RPMI7951 (cell line): Measurements from ENCODE around the gene ADGRA1. TPM values are rescaled to one million over a fixed set of nuclear protein-coding genes. Genes with fewer than 3 reads are reported as not detected.
"Not testable (repeated sequence)": the region's sequence is repeated elsewhere in the genome, so short reads cannot be mapped to it uniquely, and the experiment has no call there.

Source experiments
- DNase-seq: peaks from one replicate; pipeline ENCODE4 v3.0.0-alpha.2; 2012; ENCODE audit warnings: low read depth
- total RNA-seq: library from RNA; depleted of rRNA; stranded (reverse); fragments of >200 nt; shearing (Covaris generic); gene quantifications from 2 replicates; pipeline ENCODE4 v1.2.3, GENCODE V29; 2014

The ADGRA1 gene
- total RNA-seq, 1 experiment from 2014 or later, result not detected

DNA sequence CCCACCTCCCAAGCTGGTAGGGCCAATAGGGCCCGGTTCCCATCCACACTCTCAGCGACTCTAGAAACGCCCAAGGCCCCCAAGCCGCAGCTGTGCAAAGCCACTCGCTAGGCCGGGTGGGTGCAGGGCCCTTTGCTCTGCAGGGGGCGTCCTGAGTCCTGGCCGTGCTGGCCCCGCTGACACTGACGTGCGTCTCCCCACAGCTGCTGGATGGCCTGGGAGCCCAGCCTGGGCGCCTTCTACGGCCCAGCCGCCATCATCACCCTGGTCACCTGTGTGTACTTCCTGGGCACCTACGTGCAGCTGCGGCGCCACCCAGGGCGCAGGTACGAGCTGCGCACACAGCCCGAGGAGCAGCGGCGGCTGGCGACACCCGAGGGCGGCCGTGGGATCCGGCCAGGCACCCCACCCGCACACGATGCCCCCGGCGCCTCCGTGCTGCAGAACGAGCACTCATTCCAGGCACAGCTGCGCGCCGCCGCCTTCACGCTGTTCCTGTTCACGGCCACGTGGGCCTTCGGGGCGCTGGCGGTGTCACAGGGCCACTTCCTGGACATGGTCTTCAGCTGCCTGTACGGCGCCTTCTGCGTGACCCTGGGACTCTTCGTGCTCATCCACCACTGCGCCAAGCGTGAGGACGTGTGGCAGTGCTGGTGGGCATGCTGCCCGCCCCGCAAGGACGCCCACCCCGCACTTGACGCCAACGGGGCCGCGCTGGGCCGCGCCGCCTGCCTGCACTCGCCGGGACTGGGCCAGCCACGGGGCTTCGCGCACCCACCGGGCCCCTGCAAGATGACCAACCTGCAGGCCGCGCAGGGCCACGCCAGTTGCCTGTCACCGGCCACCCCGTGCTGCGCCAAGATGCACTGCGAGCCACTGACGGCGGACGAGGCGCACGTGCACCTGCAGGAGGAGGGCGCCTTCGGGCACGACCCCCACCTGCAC lies 40.7 kb downstream of the ADGRA1 start:
- DNase-seq, result no peak

DNA sequence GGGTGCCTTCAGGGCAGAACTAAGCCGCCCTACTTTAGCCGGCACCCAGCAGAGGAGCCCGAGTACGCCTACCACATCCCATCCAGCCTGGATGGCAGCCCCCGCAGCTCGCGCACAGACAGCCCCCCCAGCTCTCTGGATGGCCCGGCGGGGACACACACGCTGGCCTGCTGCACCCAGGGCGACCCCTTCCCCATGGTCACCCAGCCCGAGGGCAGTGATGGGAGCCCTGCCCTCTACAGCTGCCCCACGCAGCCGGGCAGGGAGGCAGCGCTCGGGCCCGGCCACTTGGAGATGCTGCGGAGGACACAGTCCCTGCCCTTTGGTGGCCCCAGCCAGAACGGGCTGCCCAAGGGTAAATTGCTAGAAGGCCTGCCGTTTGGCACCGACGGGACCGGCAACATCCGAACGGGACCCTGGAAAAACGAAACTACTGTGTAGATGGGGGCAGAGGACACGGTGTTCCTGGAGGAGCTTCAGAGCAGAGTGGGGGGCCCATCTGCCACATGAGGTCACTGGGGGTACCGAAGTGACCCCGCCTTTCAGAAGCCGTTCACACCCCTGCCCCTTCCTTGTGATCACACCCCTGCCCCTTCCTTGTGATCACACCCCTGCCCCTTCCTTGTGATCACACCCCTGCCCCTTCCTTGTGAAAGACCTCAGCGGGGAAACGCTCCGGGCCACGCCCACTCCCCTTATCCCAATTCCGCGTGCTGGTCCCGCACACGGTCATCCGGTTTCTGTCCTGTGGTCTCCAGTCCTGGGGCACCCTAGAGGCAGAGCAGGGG lies 41.5 kb downstream of the ADGRA1 start:
- DNase-seq, result no peak

DNA sequence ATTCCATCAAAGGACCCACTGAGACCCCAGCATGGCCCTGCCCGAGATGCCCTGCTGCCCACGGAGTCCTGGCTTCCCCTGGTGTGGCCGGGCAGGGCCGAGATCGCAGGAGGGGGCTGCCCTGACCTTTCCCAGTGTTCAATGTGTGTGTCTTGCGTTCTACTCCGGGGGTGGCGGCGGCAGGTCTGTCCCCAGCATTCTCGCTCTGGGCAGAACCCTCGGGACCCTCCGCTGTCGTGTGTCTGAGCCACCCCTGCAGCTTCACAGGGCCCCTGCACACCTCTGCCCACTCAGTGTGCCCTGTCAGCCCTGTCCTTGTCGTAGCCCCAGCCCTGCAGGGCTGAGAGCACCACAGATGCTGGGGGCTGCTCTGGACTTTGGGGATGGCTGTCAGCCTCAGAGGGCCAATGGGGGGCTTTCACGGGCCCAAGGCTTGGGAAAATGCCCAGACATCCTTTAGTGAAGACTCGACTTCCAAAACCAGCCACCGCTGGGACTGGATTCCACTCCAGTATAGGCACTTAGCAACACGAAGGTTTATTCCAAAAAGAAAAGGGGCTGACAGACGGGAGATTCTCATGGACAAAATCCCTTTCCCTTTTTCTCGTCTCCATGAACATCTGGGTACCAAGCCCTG lies 42.3 kb downstream of the ADGRA1 start:
- DNase-seq, result no peak

DNA sequence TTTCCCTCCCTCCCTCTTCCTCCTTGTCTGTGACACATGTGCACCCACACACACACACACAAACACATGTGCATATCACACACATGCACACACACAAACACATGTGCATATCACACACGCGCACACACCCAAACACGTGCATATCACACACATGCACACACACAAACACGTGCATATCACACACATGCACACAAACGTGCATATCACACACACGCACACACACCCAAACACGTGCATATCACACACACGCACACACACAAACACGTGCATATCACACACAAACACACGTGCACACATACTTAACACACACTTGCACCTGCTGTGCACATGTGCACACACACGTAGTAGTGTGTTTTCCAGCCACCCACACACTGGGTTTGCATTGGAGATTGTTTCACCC lies 42.9 kb downstream of the ADGRA1 start:
- DNase-seq, result no peak

DNA sequence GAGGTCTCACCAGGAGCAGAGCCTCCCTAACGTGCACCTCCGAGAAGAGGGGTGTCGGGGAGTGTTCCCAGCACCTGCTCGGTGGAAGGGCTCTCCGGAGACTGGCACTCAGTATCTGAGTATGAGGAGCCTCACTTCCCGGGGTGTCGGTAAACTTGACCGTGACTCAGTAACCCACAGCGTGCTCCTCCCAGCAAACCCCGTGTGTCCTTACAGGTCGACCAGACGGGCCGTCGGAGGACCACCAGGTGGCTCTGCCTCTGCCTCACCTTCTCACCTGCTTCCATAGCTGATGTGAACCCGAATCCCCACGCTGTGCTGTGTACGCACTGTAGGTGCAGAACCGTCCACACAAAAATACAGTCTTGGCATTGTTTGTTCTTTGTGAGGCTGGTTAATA lies 43.3 kb downstream of the ADGRA1 start:
- DNase-seq, result no peak

DNA sequence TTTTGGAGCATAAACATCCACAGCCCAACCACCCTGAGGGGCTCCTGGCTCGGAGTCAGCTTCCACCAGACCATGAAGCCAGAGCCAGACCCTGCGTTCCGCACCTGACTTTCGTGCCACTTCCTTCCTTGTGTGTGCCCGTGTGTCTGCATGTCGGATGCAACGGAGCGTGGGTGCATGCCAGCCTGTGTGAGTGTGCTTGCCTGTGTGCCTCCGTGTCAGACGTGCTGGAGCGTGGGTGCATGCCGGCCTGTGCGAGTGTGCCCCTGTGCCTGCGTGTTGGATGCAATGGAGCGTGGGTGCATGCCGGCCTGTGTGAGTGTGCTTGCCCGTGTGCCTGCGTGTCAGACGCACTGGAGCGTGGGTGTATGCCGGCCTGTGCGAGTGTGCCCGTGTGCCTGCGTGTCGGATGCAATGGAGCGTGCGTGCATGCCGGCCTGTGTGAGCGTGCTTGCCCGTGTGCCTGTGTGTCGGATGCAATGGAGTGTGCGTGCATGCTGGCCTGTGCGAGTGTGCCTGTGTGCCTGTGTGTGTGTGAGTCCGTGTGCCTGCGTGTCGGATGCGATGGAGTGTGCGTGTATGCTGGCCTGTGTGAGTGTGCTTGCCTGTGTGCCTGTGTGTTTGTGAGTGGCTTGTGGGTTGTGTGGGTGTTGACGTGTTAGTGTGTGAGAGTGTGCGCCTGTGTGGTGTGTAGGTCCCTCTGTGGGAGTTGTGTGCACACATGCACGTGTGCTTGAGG lies 44.2 kb downstream of the ADGRA1 start:
- DNase-seq, result no peak

DNA sequence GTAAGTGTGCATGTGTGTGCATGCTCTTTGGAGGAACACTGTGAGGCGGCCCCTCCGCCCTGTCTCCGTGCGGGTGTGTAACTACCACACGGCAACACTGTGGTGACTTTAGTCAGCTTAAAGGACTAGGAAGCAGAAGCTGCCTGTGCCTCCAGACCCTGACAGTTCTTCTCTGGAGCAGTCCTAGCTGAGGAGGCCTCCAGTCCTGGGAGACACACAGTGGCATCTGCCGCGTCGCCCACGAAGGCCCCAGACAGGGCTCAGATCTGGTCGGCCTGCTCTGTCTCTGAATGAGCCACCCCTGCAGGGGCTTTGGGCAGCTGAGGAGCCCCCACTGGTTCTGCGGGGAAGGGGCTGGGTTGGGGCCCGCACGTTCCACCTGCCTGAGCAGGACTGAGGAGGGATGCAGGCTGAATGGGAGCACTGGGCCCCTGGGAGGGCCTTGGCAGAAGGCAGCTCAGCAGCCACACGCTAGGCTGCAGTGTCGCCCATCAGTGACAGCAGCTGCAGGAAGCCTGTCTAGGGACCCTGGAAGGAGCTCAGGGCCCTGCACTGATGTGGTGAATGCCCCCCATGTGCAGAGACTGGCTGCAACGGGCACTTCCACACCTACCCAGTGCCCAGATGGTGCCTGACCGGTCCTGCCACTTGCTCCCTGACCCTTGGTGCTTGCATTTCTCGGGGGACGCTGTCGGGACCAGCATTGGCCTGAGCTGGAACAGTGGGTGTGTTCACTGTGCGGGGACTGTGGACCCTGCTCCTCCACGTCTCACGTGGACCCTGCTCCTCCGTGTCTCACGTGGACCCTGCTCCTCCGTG lies 45.0 kb downstream of the ADGRA1 start:
- no peak for DNase-seq

DNA sequence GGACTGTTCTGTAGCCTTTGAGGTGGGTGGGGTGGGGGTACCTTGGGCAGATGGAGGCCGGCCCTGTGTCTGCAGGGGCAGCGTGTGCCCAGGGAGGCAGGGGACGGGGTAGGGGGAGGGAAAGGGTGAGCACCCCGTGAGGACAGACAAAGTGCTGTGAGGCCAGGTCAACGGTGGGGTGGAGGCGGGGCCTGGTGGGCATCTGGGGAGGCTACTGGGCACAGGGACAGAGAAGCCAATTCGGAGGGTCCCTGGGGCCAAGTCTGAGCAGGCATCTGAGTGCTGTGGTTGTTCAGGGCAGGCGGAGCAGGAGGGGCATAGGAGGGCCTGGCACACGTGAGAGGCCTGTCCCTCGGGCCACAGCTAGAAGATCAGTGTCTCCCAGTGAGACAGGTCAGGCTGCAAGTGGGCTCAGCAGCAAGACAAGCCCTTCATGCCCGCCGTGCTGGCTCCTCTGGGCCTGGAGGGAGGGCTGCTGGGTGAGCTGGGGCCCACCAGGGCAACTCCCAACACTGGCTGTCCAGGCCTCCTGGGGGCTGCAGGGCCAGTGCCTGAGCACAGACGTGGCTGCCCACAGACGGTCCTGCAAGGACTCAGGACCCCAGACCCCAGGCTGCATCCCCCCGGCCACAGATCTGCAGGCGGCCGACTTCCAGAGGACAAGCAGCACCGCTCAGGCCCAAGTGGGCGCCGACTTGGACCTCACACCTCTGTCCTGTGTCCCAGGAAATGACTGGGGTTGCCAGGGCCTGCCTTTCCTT lies 45.9 kb downstream of the ADGRA1 start:
- DNase-seq, result no peak

DNA sequence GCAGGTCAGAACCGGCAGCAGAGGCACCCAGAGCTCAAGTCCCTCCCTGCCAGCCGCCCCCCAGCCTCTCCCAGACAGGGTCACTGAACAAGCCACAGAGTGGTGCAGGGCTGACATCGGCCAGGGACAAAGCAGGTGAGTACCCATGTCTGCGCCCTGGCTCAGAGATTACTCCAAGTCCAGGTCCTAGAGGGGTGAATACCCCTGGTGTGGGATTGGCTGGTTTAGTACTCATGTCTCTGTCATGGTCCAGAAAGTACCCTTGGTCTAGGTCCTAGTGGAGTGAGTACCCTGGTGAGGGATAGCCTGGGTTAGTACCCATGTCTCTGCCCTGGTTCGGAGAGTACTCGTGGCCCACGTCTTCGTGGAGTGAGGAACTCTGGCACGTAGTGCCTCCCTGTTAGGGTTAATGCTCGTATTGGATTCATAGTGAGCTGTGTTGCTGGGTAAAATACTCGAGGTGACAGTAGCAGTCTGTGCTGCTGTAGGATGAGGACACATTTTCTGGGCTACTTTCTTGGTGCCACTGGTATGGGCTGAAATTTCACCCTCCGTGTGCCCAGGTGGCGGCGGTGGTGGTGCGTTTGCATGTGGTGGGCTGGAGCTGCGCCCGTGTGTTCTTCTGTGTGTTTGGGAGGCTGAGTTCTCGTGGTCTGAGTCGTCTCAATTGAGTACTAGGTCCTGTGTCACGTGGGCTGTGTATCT lies 46.8 kb downstream of the ADGRA1 start:
- peak; percentile 21 for DNase-seq

DNA sequence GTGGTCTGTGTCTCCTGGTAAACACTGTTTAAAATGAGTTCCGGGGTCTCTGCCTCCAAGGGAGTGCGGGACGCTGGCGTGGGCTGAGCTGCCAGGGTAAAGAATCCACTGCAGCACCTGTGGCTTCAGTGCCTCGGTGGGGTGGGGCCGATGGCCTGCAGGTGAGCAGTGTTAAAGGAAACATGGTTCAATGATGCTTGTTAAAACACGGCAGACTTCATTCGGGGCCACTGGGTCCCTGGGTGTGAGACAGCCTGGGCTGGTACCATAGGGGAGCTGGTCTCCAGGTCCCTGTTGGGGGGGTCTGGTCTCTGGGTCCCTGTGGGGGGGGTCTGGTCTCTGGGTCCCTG lies 47.4 kb downstream of the ADGRA1 start:
- DNase-seq, result no peak

DNA sequence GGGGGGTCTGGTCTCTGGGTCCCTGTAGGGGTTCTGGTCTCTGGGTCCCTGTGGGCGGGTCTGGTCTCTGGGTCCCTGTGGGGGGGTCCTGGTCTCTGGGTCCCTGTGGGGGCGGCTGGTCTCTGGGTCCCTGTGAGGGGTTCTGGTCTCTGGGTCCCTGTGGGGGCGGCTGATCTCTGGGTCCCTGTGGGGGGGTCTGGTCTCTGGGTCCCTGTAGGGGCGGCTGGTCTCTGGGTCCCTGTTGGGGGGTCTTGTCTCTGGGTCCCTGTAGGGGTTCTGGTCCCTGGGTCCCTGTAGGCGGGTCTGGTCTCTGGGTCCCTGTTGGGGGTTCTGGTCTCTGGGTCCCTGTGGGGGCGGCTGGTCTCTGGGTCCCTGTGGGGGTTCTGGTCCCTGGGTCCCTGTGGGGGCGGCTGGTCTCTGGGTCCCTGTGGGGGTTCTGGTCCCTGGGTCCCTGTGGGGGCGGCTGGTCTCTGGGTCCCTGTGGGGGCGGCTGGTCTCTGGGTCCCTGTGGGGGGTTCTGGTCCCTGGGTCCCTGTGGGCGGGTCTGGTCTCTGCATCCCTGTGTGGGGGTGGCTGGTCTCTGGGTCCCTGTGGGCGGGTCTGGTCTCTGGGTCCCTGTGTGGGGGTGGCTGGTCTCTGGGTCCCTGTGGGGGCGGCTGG lies 49.9 kb downstream of the ADGRA1 start:
- not testable (repeated sequence) for DNase-seq

DNA sequence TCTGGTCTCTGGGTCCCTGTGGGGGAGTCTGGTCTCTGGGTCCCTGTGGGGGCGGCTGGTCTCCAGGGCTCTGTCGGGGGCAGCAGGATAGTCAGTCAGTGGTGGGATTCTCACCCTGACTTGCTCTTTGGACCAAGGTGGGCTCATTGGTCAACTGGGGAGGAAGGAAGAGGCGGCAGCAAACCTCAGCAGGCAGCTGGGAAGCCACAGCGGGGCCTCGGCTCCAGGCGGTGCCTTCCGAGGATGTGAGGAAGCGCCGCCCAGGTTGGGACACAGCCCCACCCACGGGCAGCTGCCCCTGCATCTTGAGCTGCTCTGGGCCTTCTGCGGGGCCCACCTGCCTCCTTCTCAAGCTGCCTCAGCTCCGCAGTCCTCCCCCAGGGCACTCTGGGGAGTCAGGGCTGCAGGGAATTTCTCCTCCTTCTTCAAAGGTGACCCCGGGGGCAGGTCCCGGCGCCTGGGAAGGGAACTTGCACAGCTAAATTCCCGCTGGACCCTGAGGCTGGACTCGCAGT lies 51.9 kb downstream of the ADGRA1 start:
- DNase-seq, result peak; percentile 10

DNA sequence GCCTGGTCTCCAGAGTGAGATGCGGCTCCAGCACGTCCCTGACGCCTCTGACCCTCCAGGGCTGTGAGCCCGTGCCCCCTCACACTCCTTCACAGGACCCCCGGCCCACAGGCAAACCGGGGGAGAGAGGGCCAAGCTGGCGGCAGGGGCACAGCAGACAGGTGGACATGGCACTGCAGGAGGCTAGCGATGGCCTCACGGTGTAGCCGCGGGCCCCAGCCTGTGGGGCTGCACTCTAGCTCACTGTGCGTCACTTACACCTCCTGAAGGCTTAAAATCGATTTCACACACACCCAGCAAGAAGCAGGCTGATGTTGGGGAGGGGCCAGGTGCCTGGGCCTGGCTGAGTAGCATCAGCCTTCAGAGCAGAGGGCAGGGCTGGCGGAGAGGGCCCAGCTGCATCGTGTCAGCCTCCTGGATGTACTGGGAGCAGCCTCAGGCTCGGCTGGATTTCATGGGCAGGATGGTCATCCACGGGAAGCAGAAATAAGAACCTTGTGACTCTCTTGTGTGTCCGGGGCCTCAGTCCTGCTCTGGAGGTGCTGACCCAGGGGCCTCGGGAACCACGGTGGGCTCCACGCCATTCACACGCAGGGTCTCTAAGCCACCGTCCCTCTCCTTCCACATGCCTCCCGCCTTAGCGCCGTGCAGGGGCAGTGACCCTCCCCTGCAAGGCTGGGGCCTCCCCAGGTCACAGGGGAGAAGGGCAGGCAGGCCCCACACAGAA lies 52.9 kb downstream of the ADGRA1 start:
- DNase-seq, result no peak

DNA sequence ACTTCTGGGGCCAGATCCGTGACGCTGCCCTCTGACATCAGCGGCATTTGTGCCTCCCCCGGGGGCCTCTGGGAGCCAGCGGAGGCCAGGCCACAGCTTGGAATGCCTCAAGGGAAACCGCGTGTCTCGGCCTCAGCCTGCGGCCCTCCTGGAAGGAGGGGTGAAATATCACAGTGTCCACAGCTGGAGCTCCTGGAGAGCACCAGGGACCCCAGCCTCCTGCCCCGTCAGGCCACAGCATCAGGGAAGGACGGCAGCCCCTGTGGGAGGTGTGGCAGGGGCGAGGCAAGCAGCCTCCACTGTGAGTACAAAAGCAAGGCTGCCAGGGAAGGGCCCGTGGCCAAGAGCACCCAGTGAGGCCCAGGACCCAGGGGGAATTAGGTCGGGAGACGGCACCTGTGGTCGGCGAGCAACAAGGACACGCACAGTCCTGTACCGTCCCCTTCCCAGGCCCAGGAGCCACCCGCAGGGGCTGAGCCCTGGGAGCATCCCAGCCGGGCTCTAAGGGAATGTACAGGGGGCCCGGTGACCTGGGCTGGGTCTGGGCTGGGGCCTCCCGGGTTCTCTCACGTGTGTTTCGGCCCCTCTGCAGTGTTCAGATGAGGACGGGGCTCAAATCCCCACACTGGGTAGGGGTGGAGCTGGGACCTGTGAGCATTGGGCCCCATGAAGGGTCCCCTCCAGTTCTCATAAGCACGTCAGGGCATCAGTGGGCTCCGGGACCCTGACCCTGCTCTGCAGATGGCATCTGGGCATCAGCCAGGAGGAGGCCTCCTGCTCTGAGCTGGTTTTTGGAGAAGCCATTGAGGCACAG lies 53.6 kb downstream of the ADGRA1 start:
- no peak for DNase-seq

DNA sequence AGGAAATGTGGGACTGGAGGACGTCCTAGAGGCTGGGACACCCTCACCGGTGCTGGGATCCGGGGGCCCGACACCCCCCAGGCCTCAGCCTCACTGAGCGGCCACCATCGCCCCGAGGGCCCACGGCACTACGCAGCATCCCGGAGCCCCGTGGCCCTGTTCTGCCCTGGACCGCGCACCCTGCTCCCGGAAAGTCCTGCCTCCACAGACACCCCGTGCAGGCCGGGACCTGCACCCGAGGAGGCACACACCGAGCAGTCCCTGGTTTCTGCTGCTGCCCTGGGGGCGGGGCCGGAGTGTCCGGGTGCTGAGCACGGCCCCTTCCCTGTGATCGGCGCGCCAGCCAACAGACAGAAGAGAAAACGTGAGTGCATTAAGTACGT lies 54.2 kb downstream of the ADGRA1 start:
- DNase-seq, result no peak

DNA sequence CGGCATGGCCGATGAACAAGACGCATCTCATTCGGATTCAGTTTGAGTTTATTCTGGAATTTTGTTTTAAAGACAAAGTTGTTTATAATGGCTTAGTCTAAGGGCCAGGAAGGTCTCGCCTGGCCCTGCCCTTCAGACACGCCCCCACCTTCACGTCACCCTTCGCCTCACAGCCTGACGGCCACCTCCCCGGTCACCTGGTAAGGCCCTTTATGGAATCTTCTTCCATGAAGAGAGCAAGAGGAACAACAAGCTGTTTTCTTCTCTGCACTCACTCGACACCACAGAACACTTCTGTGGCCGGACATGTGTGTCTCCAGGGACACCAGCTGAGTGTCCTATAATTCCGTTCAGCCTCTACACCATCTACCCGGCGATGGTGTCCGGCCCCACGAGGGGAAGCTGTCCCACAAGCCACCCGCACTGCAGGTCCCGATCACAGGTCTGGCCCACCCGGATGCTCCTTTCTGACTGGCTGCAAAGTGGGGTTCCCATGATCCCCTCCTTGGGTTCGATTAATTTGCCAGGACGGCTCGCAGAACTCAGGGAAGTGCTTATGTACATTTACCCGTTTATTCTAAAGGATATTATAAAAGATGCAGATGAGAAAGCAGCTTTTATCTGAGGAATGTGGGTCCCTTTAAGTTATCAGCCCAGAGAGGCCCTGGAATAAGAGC lies 54.9 kb downstream of the ADGRA1 start:
- no peak for DNase-seq

DNA sequence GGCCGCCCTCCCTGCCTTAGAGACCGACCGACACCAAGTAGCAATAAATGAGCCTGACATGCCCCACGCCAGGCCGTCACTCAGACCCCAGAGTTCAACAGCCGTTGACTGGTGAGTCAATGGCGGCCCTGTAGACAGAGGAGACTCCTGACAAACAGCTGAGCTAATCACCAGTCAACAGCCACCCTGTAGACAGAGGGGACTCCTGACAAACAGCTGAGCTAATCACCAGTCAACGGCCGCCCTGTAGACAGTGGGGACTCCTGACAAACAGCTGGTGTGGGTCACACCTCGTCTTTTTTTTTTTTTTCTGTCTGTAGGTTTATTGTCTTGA lies 55.4 kb downstream of the ADGRA1 start:
- DNase-seq, result no peak
